CD4-positive, alpha-beta T cell treated with Interleukin-4 for 1 hour (primary cell): Measurements from ENCODE around the gene DIP2B.

Experiments used
- DNase-seq, 2 donors: peaks; one replicate each; pipeline ENCODE4 v3.0.0-alpha.2; 2020 to 2022

DIP2B gene

DNA sequence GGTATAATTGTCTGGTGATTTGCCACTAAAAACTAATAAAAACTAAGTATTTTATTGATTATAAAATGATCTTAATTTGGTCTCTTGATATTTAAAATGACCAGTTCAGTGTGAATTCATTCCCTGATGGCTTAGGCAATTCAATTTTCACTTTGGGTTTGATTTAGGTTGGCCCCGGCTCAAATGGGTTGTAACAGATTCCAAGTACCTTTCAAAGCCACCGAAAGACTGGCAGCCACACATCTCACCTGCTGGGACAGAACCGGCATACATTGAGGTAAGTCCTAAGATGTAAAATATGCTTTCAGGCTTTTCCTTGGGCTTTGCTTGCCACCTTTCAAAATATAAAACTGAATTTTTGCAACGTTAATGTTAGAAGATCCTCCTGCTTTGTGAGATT lies 181.6 kb downstream of the DIP2B start:
- no peak for DNase-seq

DNA sequence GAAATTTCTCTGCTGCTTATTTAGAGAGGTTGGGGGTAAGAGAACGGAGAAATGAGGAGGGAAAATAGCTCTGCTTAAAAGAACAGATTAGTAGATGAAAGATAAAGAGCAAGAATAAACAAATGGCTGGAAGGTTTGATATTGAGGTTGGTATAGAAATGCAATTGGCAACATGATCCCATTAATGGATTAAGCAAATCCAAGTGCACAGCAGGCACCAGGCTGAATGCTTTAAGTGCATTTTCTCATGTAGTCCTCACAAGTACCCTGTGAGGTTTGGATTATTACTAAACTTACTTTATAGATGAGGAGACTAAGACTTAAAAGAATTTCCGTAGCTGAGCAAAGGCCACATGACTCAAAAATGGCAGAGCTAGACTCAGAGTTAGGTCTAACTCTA lies 182.2 kb downstream of the DIP2B start:
- no peak for DNase-seq

DNA sequence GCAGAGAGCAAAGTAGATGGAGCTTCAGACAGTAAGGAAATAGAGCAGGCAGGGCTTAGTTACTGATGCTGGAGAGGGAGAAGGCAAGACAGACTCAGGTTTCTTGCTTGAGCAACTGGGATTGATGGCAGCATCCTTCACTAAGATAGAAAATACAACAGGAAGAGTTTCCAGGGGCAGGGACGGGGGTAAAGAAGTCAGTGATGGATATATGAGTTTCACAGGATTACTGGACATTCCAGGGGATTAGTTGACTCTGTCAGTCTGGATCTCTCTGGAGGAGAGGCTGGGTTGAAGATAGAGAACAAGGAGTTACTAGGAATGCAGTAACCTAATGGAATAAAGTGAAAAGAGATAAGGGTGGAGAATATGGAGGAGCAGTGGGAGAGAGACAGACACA lies 184.7 kb downstream of the DIP2B start:
- DNase-seq, result no peak

DNA sequence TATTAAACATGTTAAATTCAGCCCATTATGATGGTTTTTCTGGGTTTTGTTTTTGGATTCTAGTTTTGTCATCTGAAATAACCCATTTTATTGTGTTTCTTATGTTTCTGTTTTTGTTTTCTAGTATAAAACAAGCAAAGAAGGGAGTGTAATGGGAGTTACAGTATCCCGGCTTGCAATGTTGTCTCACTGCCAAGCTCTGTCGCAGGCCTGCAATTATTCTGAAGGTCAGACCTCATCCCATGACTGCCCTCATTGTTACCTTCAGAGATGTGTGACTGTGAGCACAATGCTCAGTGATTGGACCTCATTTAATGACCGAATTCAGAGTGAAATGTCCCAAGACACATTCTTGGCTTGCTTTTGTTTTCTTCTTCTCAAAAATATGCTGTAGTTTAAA lies 186.1 kb downstream of the DIP2B start:
- no peak for DNase-seq

DNA sequence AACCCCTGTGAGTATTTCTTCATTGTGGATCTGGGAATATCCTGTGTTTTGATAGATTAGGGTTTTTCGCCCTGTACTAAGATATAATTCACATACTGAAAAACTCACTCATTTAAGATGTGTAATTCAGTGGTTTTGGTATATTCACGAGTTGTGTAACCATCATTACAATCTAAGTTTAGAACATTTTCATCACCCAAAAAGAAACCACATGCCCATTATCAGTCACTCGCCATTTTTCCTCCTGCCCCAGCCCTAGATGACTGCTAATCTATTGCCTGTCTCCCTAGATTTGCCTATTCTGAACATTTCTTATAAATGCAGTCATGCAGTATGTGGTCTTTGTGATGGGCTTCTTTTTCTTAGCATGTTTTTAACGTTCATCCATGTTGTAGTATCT lies 191.2 kb downstream of the DIP2B start:
- no peak for DNase-seq

DNA sequence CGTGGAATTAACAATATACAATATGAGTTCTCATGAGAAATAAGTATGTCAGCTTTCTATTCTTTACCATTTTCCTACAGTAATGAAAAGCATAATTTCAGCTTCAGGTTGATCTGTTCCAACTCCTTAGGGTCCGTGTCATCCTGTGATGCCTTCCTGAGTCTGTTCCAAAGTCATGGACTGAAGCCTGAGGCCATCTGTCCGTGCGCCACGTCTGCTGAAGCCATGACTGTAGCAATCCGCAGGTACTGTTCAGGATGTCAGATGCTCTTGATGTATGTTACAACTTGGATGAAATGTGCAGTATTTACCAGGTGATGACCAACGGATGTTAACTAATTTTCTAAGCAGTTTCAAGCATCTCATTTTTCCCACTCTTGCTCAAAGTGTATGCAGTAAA lies 192.1 kb downstream of the DIP2B start:
- DNase-seq, result no peak

DNA sequence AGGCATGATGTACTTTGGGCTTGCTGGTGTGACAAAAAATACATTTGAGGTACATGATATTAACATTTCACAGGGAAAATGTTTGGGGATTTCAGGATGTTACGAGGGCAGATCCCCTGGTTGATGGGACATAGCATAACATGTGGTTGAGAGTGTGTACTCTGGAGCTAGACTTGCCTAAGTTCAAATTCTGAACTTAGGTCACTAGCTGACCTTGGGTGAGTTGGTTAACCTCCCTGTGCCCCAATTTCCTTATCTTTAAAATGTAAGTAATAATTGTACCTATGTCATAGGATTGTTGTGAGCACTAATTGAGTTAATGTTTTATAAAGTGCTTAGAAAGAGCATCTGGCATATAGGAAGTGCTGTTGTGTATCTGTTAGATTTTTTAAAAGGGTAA lies 194.4 kb downstream of the DIP2B start:
- no peak for DNase-seq

DNA sequence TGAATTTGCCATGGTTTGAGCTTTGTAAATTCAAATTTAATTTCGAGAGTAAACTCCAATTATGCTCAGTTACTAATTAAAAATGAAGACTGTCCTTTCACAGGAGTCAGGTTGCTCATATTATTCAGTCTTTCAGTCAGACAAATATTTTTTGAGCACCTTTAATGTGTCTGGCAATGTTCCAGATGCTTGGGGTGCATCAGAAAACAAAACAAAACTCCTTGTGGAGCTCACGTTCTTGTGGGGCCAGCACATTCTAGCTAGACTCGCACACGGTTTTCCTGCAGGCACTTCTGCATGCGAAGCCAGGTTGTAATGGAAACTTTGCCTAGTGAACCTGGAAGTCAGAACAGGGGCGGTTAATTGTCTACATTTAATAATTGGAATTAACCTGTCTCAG lies 195.2 kb downstream of the DIP2B start:
- DNase-seq, result no peak

DNA sequence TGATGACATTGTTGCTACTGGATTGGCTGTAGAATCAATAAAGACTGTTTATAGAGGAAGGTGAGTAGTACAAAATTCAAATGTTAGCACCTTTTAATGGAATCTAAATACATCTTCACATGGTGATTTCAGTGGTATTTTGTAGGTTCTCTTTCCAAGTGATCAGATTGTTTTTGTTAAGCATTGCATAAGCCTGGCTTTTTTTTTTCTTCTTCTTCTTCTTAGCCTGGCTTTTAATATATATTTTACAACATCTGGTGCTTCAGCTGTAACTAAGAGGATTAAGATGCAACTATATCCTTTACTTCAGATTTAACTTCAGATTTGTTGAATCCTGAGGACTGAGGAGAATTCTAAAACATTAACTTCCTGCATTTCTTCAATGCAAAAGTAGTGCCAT lies 201.8 kb downstream of the DIP2B start:
- DNase-seq, result no peak

DNA sequence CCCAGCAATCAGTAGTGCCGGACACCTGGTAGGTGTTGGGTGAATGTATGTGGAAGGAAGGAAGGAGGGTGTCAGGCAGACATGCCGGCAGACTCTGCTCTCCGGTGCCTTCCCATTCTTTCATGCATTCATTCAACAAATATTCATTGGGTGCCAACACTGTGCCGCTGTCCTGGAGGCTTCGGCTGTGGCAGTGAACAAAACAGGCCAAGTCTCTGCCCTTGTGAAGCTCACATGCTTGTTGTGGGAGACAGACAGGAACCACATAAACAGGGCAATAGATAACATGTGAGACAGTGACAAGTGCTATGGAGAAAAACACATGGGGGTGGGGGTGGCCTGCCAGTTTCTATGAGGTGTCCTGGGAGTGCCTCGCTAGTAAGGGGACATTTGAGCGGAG lies 202.6 kb downstream of the DIP2B start:
- DNase-seq, result no peak

DNA sequence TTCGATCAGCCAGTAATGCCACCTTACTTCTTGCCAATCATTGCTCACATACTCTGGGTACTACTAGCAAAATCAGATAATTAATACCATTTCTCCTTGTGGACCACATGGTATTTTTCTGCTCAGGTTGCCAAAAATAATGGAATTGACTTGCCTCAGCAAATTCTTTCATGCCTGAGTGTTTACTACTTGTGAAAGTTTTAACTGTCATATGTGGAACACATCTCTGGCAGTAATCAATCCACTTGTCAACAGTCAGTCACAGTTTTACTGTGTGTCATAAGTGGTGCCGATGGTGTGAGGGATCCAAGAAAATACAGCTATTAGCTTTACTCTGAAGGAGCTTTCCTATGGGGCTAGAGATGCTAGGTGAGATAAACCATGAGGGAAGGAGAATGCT lies 203.8 kb downstream of the DIP2B start:
- DNase-seq, result no peak

DNA sequence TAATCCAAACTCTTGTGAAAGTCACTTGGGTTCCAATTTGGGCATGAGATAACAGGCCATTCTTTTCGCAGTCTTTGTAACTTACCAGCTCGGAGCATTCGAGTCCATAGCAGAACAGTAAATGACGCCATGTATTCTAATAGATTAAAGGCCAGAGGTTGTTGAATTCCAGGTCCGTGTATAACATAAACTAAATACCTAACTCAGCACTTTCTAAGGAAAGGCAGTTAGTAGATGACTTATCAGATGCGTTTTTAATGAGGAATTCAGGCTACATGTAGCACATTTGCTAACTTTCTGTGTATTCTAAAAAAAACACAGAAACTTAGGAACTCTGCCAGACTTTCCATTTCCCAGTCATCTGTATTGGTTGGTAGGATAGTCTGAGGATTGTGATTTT lies 206.3 kb downstream of the DIP2B start:
- DNase-seq, result no peak

DNA sequence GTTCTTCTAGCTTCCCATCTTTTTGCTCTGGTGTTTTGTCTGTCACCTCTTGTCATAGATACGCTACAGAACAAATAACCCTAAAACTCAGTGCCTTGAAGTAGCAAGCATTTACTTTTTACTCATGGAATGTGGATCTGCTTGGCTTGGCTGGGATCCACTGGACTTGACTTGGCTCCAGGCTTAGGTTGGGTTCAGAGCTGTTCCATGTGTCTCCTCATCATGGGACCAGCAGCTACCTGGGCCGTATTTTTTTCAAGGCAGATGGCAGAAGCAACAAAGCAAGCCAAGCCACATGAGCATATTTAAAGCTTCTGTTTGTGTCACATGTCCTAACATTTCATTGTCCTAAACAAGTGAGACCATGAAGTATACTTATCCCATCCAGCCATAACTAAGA lies 210.4 kb downstream of the DIP2B start:
- DNase-seq, result no peak

DNA sequence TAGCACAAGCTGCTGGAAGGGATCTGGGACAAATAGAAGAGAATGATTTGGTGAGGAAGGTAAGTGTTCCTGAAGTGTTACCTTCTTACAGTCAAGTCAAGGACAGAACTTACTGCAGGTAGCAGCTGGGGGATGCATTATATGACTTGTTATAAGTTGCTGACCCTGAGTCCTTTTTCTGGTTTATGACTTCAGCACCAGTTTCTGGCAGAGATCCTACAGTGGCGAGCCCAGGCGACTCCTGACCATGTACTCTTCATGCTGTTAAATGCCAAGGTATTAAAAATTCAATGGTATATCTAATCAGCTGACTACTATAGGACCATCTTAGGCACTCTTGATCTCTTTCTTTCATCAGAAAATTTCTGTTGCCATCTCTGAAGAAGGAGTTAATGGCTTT lies 214.0 kb downstream of the DIP2B start:
- no peak for DNase-seq

DNA sequence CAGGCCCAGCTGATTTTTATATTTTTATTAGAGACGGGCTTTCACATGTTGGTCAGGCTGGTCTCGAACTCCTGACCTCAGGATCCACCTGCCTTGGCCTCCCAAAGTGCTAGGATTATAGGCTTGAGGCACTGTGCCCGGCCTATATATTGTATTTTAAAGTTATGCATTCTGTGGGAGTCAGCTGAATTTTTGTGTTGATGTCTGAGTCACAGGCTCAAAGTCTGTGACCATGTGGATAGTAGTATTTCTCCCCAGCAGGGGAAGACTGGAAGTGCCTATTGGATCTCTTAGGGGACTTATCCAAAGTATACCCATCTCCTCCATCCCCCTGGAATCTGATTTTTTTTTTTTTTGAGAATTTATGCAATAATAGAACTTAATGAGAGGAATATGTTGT lies 215.3 kb downstream of the DIP2B start:
- DNase-seq, result no peak

DNA sequence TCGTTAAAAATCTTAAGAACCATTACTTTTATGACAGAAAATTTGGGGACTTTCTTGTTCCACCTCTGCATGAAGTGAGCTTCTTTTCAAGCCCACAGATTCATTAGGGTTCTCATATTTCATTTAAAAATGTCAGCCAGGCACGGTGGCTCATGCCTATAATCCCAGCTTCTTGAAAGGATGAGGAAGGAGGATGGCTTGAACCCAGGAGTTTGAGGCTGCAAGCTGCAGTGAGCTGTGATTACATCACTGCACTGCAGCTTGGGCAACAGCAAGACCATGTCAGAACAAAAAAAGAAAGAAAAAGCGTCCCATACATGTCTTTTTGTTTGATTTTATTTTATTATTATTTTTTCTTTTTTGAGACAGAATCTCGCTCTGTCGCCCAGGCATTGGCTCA lies 215.7 kb downstream of the DIP2B start:
- no peak for DNase-seq

DNA sequence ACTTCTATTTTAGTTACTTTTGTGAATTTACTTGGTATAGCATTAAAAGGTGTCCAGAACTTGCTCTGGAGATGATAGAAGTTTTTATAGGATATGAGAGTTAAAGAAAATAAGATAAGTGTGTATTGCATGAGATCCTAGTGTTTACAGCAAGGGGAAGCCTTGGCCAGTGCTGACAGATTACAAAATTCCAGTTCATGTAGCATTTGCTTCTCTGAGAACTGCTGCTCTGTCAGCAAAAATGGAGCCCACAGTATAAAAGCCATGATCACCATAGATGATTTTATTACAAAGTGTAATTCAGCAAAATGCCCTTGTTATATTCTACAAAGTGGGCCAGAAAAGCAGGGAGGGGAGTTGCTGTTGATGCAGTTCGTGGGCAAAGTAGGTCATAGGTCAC lies 219.1 kb downstream of the DIP2B start:
- no peak for DNase-seq

DNA sequence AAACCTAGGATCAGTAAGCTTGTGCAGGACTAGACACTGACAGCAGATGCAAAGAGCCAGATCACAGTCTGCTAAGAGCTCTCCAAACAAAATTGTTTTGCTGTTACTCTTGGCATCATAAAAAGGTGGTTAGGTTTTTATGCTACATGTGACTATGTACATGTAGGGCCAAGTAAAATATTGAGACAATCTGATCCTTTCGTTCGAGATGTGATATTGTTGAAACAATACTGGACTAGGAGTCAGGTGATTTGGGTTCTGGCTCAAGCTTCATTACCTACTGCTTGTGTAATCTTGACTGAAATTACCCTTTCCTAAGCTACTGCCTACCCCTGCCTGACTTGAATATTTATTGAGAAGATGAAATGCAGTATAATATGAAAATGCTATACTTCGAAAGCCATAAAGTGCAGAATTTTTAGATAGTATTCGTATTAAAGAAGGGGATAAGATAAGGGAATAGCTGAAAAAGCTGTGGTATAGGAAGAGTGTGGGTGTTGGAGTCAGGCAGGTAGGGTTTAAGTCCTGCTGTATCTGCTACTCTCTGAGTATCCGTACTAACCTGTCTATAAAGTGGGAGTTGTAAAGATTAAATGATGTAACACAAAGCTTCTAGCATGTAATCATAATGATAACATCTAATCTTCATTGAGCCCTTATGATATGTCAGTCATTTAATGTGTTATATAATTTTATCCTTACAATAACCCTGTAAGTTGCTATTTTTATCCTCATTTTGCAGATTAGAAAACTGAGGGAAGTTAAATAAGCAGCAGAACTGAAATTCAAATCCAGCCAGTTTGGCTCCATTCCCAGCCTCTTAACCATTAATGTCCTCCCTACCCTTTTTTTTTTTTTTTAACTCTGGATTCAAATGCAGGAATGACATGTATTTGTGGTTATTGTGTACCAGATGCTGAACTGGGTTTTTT lies 220.5 kb downstream of the DIP2B start:
- DNase-seq, result no peak

DNA sequence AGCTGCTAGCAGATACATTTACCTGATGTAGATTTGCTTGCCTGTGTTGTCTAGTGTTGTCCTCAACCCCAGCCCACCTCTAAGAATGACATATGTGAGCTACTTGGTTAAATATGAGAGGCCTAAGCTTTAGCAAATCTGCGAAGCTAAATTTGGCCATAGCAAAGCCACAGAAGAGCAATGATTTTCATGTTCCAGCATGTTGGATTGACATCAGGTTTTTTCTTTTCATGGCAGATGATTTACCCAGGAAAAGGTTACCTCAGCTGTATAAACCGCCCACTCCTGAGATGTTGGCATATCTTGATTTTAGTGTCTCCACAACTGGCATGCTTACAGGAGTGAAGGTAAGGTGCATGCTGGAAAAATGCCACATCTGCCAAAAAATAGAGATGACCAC lies 222.7 kb downstream of the DIP2B start:
- DNase-seq, result no peak

DNA sequence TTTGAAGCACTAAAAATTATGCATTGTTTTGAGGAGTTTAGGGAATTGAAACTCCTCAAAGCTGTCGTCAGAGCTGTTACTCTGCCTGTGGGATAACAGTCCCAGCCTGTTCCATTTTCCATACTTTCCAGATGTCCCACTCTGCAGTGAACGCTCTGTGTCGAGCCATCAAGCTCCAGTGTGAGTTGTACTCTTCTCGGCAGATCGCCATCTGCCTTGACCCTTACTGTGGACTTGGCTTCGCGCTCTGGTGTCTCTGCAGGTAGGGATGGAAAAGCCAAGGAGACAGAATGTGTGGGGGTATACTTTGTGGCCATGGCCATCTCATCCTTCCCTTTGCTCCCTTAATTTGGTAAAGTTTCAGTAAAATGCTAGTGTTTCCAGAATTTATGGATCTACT lies 223.6 kb downstream of the DIP2B start:
- no peak for DNase-seq

DNA sequence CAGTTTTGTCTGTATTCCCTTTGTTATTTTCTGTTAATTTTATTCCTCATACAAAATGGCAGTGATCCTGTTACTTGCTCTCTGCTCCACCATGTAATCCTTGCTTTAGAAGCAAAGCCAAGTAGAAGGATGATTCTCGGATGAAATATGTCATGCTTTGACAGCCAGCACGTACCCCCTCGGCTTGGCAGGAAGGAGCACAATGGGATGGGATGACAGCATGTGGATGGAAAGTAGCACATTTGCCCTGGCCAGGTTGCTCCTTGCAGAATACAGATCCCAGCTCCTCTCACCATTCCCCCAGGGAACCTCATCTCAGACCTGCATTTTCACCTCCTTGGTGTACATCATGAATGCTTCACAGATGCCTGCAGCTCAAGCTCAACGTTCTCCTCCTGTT lies 224.1 kb downstream of the DIP2B start:
- no peak for DNase-seq

DNA sequence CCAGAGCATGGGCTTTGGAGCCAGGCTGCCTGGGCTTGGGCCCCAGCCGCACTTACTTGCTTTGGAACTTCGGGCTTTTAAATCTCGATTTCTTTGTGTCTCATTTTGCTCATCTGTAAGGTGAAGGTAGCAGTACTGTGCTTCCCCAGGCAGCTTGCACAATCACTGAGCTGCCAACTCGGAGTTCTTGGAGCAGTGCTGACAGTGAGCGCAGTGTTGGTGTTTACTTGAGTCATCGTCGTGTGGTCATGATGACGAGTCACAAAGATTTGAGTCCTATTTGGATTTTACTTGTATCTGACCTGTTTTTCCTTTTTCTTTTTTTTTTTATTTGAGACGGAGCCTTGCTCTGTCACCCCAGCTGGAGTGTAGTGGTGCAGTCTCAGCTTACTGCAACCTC lies 227.8 kb downstream of the DIP2B start:
- DNase-seq, result no peak

DNA sequence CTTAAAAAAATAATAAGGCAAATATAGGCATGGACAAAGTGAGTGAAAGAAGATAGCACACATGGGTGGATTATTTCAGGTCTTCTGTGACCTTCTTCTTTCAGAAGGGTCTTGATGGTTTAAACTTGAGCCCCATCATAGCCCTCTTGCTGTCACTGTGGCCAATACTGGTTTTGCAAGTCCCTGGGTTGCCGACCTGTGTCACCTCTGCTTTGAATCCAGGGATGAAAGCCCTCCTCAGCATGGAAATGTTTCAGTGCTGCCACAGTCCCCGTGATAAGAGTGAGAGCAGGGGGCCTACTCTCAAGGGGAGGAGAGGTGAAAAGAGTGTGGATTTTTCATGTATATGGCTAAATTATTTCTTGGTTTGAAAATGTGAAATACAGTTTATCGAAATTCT lies 228.9 kb downstream of the DIP2B start:
- no peak for DNase-seq

DNA sequence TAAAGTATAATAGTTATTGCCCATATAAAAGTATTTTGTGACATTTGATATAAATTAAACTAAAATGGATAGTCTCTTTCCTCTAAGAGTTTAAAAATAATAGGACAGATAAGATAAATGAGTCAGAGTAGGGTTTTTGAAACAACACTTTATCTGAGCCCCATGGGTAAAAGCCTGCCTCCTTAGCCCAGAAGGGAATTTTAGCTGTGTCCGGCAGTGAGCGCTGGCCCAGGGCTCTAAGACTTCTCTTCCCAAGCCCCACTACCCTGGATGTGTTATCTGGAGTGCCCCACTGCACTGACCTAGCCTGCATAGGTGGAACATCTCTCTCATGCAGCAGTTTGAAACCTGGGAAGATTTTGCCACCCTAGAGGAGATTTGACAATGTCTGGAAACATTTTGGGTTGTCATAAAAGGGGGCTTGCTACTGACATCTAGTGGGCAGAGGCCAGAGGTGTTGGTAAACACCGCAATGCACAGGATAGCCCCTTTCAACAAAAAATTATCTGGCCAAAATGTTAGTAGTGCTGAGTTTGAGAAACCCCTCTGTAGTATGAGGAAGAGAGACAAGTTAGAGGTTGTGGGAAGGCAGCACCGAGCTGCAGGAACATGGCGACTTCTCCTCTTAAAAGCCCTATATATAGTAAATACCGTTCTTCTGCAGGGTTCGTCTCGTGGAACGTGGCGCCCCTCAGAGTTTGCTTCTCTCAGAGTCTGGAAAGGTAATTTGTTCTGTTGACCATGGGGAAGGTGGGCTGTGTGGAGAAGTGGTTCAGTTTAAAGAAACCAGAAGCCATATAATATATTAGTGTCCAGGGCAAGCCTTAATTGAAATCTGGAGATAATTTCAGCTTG lies 229.9 kb downstream of the DIP2B start:
- DNase-seq, result peak in 1 of 2 donors; percentile 17
